HG02588 (cell line): ENCODE results near the gene KIAA0232.
"Not testable (repeated sequence)": the region's sequence is repeated elsewhere in the genome, so short reads cannot be mapped to it uniquely, and the experiment has no call there.

Experiments used
- ATAC-seq: cut with Tn5 transposase; IDR thresholded peaks from one replicate; pipeline ENCODE4 v1.9.1; 2021; ENCODE audit warnings: mild to moderate bottlenecking, moderate library complexity; ENCODE audit not compliant: unreplicated experiment

Gene KIAA0232

GRCh38 chr4:6880691-6881090 is 98.2 kb downstream of the KIAA0232 start:
- ATAC-seq = no peak

GRCh38 chr4:6881908-6882307 is 99.4 kb downstream of the KIAA0232 start:
- no peak for ATAC-seq

- ATAC-seq = no peak
These were observed 101.9 kb downstream of the KIAA0232 start for GRCh38 chr4:6884341-6884870.

GRCh38 chr4:6885953-6886557 is 103.5 kb downstream of the KIAA0232 start:
- no peak for ATAC-seq

- no peak for ATAC-seq
These were observed 104.4 kb downstream of the KIAA0232 start for GRCh38 chr4:6886886-6887285.

- no peak for ATAC-seq
These were observed 105.3 kb downstream of the KIAA0232 start for GRCh38 chr4:6887591-6888371.

- no peak for ATAC-seq
These were observed 106.1 kb downstream of the KIAA0232 start for GRCh38 chr4:6888506-6889071.

- no peak for ATAC-seq
These were observed 106.7 kb downstream of the KIAA0232 start for GRCh38 chr4:6889101-6889735.

- ATAC-seq = no peak
These were observed 107.3 kb downstream of the KIAA0232 start for GRCh38 chr4:6889736-6890324.

- ATAC-seq = no peak
These were observed 107.8 kb downstream of the KIAA0232 start for GRCh38 chr4:6890358-6890757.

- not testable (repeated sequence) for ATAC-seq
These were observed 108.4 kb downstream of the KIAA0232 start for GRCh38 chr4:6890971-6891370.

- ATAC-seq = no peak
These were observed 109.1 kb downstream of the KIAA0232 start for GRCh38 chr4:6891436-6892170.

GRCh38 chr4:6892190-6892908 is 109.8 kb downstream of the KIAA0232 start:
- no peak for ATAC-seq

- no peak for ATAC-seq
These were observed 110.3 kb downstream of the KIAA0232 start for GRCh38 chr4:6892909-6893202.

GRCh38 chr4:6893449-6894085 is 111.0 kb downstream of the KIAA0232 start:
- ATAC-seq = no peak

- ATAC-seq = no peak
These were observed 111.6 kb downstream of the KIAA0232 start for GRCh38 chr4:6894086-6894478.

GRCh38 chr4:6894528-6895498 is 112.3 kb downstream of the KIAA0232 start:
- ATAC-seq = no peak

- ATAC-seq = no peak
These were observed 113.5 kb downstream of the KIAA0232 start for GRCh38 chr4:6896035-6896434.
